Tibial nerve (tissue), 4 donors: Measurements from ENCODE around the gene GCHFR. TPM values are rescaled to one million over a fixed set of nuclear protein-coding genes. Genes with fewer than 3 reads are reported as not detected.

Source experiments
- DNase-seq, 2 donors: peaks; one replicate each; pipeline ENCODE4 v3.0.0-alpha.2; 2019; ENCODE audit warnings: low spot score in 2 of 2
- H3K27ac ChIP-seq, 4 donors: fragments of 200-600 bp; sonication (generic) in 3 of 4; one replicate each; pipeline ENCODE4 v1.5.1; 2017 to 2019; ENCODE audit warnings: mild to moderate bottlenecking in 1 of 4
- H3K27me3 ChIP-seq, 2 donors: fragments of 200-600 bp; sonication (generic) in 1 of 2; one replicate each; pipeline versions ENCODE4 v1.5.1 to v1.6.0; 2017 to 2019
- H3K36me3 ChIP-seq, 3 donors: fragments of 200-600 bp; sonication (generic); one replicate each; pipeline ENCODE4 v1.5.1; 2018 to 2019
- H3K4me1 ChIP-seq, 4 donors: fragments of 200-600 bp; sonication (generic) in 3 of 4; one replicate each; pipeline ENCODE4 v1.5.1; 2017 to 2019
- H3K4me3 ChIP-seq, 4 donors: fragments of 200-600 bp; sonication (generic) in 3 of 4; one replicate each; pipeline ENCODE4 v1.5.1; 2017 to 2019; ENCODE audit warnings: mild to moderate bottlenecking in 1 of 4, moderate library complexity in 1 of 4
- H3K9me3 ChIP-seq, 4 donors: fragments of 200-600 bp; sonication (generic) in 3 of 4; one replicate each; pipeline ENCODE4 v1.5.1; 2017 to 2019
- EP300 ChIP-seq, 2 donors: sonication (generic); formaldehyde crosslinking; IDR thresholded peaks; one replicate each; pipeline ENCODE4 v1.6.1; 2017; ENCODE audit warnings: antibody characterized with exemption in 2 of 2, mild to moderate bottlenecking in 1 of 2
- POLR2A ChIP-seq, 2 donors: fragments of 450-650 bp; IDR thresholded peaks; one replicate each; pipeline ENCODE4 v1.6.1; 2017; ENCODE audit warnings: antibody characterized with exemption in 2 of 2, mild to moderate bottlenecking in 2 of 2, moderate library complexity in 2 of 2
- WGBS, 2 donors: methylation state at CpG; one replicate each; pipeline ENCODE4 v1.1.5; 2018; 5-methylcytosine and 5-hydroxymethylcytosine counted together
- small RNA-seq: library from RNA; depleted of rRNA; stranded (forward); fragments of <200 nt; gene quantifications from one replicate; pipeline ENCODE3, GENCODE V24; 2016
- total RNA-seq, 4 donors: library from RNA; depleted of rRNA; stranded (reverse); fragments of >200 nt; gene quantifications; one replicate each; pipeline ENCODE4 v1.1.0, GENCODE V29; 2016
- TF ChIP-seq, protein P1 (sequence below), 5 experiments: fragments of 200-600 bp in 3 of 5; fragments of 450-650 bp in 2 of 5; sonication (generic) in 3 of 5; IDR thresholded peaks; one replicate each; pipeline ENCODE4 v1.5.1; 2016 to 2019; ENCODE audit warnings: antibody characterized with exemption in 5 of 5, mild to moderate bottlenecking in 3 of 5, moderate library complexity in 2 of 5

The GCHFR gene
- total RNA-seq, 4 donors from 2014 or later = 24.5 to 49.4 (median 44.1) TPM

DNA sequence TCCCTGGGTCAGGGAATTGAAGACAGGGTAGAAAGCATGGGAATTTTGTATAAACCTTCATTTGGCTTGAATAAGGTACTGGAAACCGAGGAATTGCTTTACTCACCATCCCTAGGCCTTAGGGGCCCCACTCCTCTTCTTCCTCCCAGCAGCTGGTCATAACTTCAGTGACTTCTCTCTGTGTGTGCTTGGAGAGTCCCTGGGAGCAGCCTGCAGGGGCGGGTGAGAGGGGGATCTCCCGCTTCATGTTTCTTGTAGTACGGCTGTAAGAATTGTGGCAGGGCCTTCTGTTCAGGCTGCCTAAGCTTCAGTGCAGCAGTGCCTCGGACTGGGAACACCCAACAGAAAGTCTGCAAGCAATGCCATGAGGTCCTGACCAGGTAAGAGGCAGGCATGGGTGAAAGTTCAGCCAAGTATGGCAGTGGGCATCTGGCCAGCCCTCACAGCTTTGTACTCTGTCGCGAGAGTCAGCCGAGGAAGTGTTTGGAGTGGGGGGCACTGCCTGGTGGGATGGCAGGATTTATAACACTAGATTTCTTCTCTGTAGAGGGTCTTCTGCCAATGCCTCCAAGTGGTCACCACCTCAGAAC is 45.1 kb downstream of the GCHFR start:
- Histone ChIP-seq H3K4me3 (no peak overlapping the region), H3K9me3 (no peaks in the 10 kb centered on the region), H3K27me3 (no peaks in the 10 kb centered on the region), H3K27ac (no peak overlapping the region), H3K36me3 (peaks cover 2 to 44% (median 5%) of the 10 kb centered on the region in 3 donors), H3K4me1 (peaks cover 0 to 36% (median 14%) of the 10 kb centered on the region in 4 donors)
- DNase-seq = no peak
- 58 to 60% methylated on average over 8 of the region's 8 CpGs for WGBS, 2 donors
- TF ChIP-seq EP300 (IDR thresholded peaks at IDR 0.05) = no peak
- TF ChIP-seq, protein P1, sequence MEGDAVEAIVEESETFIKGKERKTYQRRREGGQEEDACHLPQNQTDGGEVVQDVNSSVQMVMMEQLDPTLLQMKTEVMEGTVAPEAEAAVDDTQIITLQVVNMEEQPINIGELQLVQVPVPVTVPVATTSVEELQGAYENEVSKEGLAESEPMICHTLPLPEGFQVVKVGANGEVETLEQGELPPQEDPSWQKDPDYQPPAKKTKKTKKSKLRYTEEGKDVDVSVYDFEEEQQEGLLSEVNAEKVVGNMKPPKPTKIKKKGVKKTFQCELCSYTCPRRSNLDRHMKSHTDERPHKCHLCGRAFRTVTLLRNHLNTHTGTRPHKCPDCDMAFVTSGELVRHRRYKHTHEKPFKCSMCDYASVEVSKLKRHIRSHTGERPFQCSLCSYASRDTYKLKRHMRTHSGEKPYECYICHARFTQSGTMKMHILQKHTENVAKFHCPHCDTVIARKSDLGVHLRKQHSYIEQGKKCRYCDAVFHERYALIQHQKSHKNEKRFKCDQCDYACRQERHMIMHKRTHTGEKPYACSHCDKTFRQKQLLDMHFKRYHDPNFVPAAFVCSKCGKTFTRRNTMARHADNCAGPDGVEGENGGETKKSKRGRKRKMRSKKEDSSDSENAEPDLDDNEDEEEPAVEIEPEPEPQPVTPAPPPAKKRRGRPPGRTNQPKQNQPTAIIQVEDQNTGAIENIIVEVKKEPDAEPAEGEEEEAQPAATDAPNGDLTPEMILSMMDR (IDR thresholded peaks at IDR 0.05) = no peak
- no peak for TF ChIP-seq POLR2A (IDR thresholded peaks at IDR 0.05)

DNA sequence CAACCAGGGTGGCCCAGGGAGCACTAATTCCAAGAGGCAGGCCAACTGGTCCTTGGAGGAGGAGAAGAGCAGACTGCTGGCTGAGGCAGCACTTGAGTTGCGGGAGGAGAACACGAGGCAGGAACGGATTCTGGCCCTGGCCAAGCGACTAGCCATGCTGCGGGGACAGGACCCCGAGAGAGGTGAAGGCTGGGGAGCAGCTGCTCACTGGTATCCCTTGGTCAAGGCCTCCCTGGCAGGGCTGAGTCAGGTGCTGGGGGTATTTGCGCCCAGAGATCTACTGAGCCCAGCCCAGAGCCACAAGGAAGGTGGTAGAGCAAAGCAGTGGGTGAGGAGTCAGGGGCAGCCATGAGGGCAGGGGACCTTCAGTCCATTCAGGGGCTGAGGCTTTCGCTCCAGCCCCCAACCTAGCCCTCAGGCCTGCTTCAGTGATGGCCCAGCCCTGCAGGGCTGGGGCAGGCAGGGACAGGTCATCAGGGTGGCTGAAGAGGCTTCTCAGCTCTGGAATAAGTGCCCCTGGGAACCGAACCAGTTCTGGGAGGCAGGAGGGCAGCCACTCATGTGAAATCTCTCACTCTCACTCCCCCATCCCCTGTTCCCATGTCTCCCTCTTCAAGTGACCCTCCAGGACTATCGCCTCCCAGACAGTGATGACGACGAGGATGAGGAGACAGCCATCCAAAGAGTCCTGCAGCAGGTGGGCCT is 49.0 kb downstream of the GCHFR start:
- Histone ChIP-seq H3K27ac (no peak overlapping the region), H3K36me3 (peaks cover 2 to 65% (median 5%) of the 10 kb centered on the region in 3 donors), H3K27me3 (no peaks in the 10 kb centered on the region), H3K4me1 (peaks cover 0 to 10% (median 6%) of the 10 kb centered on the region in 4 donors), H3K9me3 (no peaks in the 10 kb centered on the region), H3K4me3 (no peak overlapping the region)
- WGBS, 2 donors = 90 to 94% methylated on average over 11 to 12 of the region's 12 CpGs
- TF ChIP-seq, protein P1 (IDR thresholded peaks at IDR 0.05) = no peak
- TF ChIP-seq EP300 (IDR thresholded peaks at IDR 0.05) (no peak), POLR2A (IDR thresholded peaks at IDR 0.05) (no peak)
- DNase-seq = no peak

DNA sequence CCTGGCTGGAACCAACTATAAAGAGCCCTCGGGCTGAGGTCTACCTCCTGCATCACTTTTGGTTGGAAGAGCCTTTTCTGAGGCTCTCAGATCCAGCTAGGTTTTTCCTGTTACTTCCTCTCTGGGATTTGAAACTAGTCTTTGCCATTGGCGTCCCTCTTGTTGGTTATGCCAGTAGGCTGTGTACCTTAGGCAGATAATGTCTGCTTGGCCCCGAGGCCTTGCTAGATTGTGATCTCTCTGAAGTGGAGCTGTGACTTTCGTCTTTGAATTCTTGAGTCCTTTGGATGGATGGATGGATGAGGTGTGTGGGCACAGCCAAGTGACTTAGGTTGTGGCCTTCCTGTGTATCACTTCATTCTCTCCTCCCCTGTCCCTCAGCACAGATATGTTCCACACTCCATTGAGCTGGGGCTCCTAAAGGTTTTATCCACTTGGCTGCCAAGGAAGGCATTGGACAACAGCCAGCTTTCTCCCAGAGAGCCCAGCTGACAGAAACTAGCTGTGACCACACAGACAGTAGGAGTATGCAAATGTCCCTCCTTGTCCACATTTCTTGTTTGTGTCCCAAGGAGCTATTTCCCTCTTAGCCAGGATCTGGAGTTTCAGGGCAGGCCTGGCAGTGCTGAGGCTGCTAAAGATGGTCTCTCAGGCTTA is 51.3 kb downstream of the GCHFR start:
- TF ChIP-seq EP300 (IDR thresholded peaks at IDR 0.05) (no peak), POLR2A (IDR thresholded peaks at IDR 0.05) (no peak)
- TF ChIP-seq, protein P1 (IDR thresholded peaks at IDR 0.05) = no peak
- Histone ChIP-seq H3K4me1 (no peaks in the 10 kb centered on the region), H3K36me3 (peaks cover 2 to 56% (median 5%) of the 10 kb centered on the region in 3 donors), H3K27ac (peak overlapping the region in 2 of 4 donors; percentile 66 to 75), H3K9me3 (no peaks in the 10 kb centered on the region), H3K27me3 (no peaks in the 10 kb centered on the region), H3K4me3 (no peak overlapping the region)
- WGBS, 2 donors = 79 to 84% methylated on average over 4 of the region's 4 CpGs
- no peak for DNase-seq

Small RNAs within 50 kb of the gene (small RNA-seq; reads per million reads assigned to genes)
- not detected for gene SUMO2P15

Other genes starting within 250 kb of the GCHFR start
- 10 to 100 TPM; 21.6 to 43.9 (median 33.0) TPM for gene CCDC32, start 199.0 kb upstream of the GCHFR start, total RNA-seq
- gene RPUSD2, start 194.8 kb upstream of the GCHFR start, total RNA-seq = 10 to 100 TPM in 1 of 4 donors, 1 to 10 TPM in 3; 4.3 to 11.4 (median 8.3) TPM
- 1 to 10 TPM in 2 of 4 donors, under 1 TPM in 2; under 0.01 to 1.3 (median 0.99) TPM for gene KNL1, start 169.8 kb upstream of the GCHFR start, total RNA-seq
- under 1 TPM in 2 of 4 donors, not detected in 2; 0.42 to 0.59 TPM for gene RAD51, start 68.9 kb upstream of the GCHFR start, total RNA-seq
- gene RMDN3, start 8.8 kb upstream of the GCHFR start, total RNA-seq = 10 to 100 TPM; 26.7 to 41.1 (median 39.1) TPM
- gene C15orf62, start 5.9 kb downstream of the GCHFR start, total RNA-seq = under 1 TPM in 1 of 4 donors, not detected in 3; 0.59 TPM
- 10 to 100 TPM; 19.0 to 48.5 (median 34.2) TPM for gene ZFYVE19, start 43.0 kb downstream of the GCHFR start, total RNA-seq
- 10 to 100 TPM; 23.9 to 61.5 (median 36.3) TPM for gene DNAJC17, start 43.4 kb downstream of the GCHFR start, total RNA-seq
- gene PPP1R14D, start 64.6 kb downstream of the GCHFR start, total RNA-seq = not detected
- 10 to 100 TPM in 1 of 4 donors, 1 to 10 TPM in 3; 1.1 to 12.0 (median 4.2) TPM for gene SPINT1, start 80.0 kb downstream of the GCHFR start, total RNA-seq
- gene RHOV, start 110.2 kb downstream of the GCHFR start, total RNA-seq = under 1 TPM in 2 of 4 donors, not detected in 2; 0.39 to 0.60 TPM
- 10 to 100 TPM; 22.2 to 29.2 (median 25.2) TPM for gene VPS18, start 130.4 kb downstream of the GCHFR start, total RNA-seq
- 10 to 100 TPM in 1 of 4 donors, 1 to 10 TPM in 3; 4.2 to 11.2 (median 7.1) TPM for gene DLL4, start 165.3 kb downstream of the GCHFR start, total RNA-seq
- 1 to 10 TPM in 1 of 4 donors, not detected in 3; 2.7 TPM for gene CHAC1, start 189.4 kb downstream of the GCHFR start, total RNA-seq